22Rv1 (cell line): ENCODE data around the gene SEMA6A.

ENCODE experiments used
- CTCF ChIP-seq: fragments of 450-650 bp; IDR thresholded peaks from 2 replicates; pipeline ENCODE4 v1.5.1; 2017; ENCODE audit warnings: mild to moderate bottlenecking
- ZFX ChIP-seq: fragments of 450-650 bp; IDR thresholded peaks from 2 replicates; pipeline ENCODE4 v1.6.1; 2017; ENCODE audit warnings: antibody characterized with exemption, borderline replicate concordance

DNA sequence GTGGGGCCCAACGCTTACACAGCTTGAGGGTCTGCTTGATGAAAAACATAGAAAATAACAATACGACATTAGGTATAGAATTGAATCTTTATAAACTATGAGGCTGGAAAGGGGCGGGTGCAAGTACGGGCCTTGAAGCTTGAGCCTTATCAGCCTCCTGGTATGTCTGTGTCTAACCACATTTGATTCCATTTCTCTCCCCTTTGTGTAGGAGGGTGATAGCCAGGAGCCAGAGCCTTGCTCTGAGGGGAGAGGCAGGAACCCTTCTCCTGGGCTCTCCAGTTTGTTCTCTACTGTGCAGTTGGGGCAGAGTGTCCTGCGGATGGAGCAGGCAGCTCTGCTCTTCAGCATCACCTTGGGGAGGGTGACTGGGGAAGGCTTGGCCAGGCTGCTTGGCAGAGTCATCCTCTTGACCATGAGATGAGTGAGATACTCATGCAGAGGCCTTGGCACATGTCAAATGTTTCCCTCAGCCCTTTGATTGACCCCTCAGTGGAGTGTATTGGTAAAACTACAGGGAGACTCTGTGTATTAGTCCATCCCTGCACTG lies 153.5 kb downstream of the SEMA6A start:
- TF ChIP-seq CTCF (no peak), ZFX (no peak)
